ENCODE data around the gene LAIR2. TPM values are rescaled to one million over a fixed set of nuclear protein-coding genes. Genes with fewer than 3 reads are reported as not detected.

The LAIR2 gene
- total and polyA plus RNA-seq, 2 of the 13 experiments (the other 11 are each of a cell fraction or from before 2014, with no cell fraction given) = 1.3 to 1.9 TPM

DNA sequence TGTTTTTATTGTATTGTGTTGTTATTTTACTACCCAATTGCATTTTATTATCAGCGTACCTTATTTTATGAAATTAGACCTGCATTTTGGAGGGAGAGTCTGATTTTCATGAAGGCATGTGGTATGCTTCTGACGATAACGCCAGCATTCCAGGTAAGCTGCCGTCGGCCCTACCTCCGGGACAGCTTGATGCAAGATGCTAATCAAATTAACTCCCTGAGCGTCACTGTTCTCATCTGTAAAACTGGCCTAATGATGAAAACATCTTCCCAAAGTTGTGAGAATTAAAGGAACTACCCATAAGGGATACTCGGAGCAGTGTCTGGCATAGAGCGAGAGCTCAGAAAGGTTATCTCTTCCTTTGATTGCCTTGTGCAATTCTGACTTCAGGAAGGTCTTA lies 12.9 kb upstream of the LAIR2 start:
- Histone ChIP-seq H3K4me3 (replicated peaks in 1 of 3; ENCODE audit: insufficient read depth in 1 of 3, low read depth in 2 of 3, low read length in 3 of 3) (no peak overlapping the region), H3K9ac (ENCODE audit: insufficient read depth, low read depth, low read length) (no peak overlapping the region), H3K4me2 (ENCODE audit: low read depth, low read length) (no peak overlapping the region), H3K4me1 (ENCODE audit: insufficient read depth, low read length) (no peaks in the 10 kb centered on the region), H3K27me3 (ENCODE audit: control insufficient read depth in 1 of 2, insufficient read depth in 2 of 2, low read length in 2 of 2) (peaks cover 2 to 20% of the 10 kb centered on the region in 2 experiments; a peak in 4 of 5 replicates), H3K27ac (ENCODE audit: extremely low read length, insufficient read depth, low read length) (no peak overlapping the region), H3K79me2 (ENCODE audit: insufficient read depth, low read length) (no peaks in the 10 kb centered on the region), H3K36me3 (replicated peaks in 1 of 2; ENCODE audit: control insufficient read depth in 1 of 2, insufficient read depth in 2 of 2, low read length in 2 of 2) (no peaks in the 10 kb centered on the region), H4K20me1 (ENCODE audit: insufficient read depth, low read length) (no peaks in the 10 kb centered on the region), H2AFZ (ENCODE audit: low read length) (no peak overlapping the region), H3K9me3 (ENCODE audit: low read length) (no peaks in the 10 kb centered on the region)
- ChIA-PET CTCF (ENCODE audit: low intra/inter-chr PET ratio, low total read pairs) (no interaction called here), POLR2A (no interaction called here)
- intact Hi-C loops (cut with micrococcal nuclease; ENCODE audit: unreplicated experiment) (no loop called here), in situ Hi-C loops (cut with HindIII; ENCODE audit: extremely low pct_ligation_motif_present, low pct_unique_long_range_greater_than_20kb) (no loop called here)
- no peak for ATAC-seq
- DNase-seq (ENCODE audit: low spot score) = no peak
- no TSS peak for BruUV-seq (replicated peaks)
- no peak for FAIRE-seq
- TF ChIP-seq CCAR2 (optimal IDR thresholded peaks at IDR 0.05; ENCODE audit: low read depth, low read length) (no peak), CBFB (CRISPR knock-in tag; IDR thresholded peaks at IDR 0.05) (no peak), ZNF337 (CRISPR knock-in tag; IDR thresholded peaks at IDR 0.05; ENCODE audit: borderline replicate concordance, low read depth) (no peak), RCOR2 (CRISPR knock-in tag; IDR thresholded peaks at IDR 0.05) (no peak), NFYB (CRISPR knock-in tag; IDR thresholded peaks at IDR 0.05) (no peak), SALL2 (CRISPR knock-in tag; IDR thresholded peaks at IDR 0.05) (no peak), ZNF652 (CRISPR knock-in tag; IDR thresholded peaks at IDR 0.05; ENCODE audit: borderline replicate concordance, low read depth) (no peak)
- 15% methylated on average over 9 of the region's 9 CpGs for WGBS (ENCODE audit: low lambda C conversion rate)

DNA sequence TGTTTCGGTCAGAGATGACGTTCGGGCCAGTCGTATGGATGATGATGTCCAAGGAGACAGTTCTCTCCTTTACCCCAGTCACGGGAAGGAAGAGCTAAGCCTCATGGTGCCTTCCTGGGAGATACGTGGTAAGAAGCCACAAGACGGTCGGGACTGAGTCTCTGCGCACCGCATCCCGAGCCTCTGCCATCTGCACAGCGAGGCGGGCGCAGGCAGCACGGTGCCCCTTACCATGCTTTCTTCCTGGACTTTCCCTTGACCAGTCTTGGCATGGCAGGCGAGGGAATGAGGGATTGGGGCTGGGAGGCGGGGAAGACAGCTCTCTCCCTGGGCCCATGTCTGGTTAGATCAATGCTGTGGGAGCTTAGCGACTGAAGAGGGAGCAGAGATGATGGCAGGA lies 10.1 kb upstream of the LAIR2 start:
- WGBS (ENCODE audit: low lambda C conversion rate) = 48% methylated on average over 14 of the region's 18 CpGs
- ChIA-PET POLR2A (no interaction called here), CTCF (ENCODE audit: low intra/inter-chr PET ratio, low total read pairs) (no interaction called here)
- no TSS peak for BruUV-seq (replicated peaks)
- Histone ChIP-seq H3K4me3 (replicated peaks in 1 of 3; ENCODE audit: insufficient read depth in 1 of 3, low read depth in 2 of 3, low read length in 3 of 3) (no peak overlapping the region), H3K9ac (ENCODE audit: insufficient read depth, low read depth, low read length) (no peak overlapping the region), H4K20me1 (ENCODE audit: insufficient read depth, low read length) (no peaks in the 10 kb centered on the region), H3K36me3 (replicated peaks in 1 of 2; ENCODE audit: control insufficient read depth in 1 of 2, insufficient read depth in 2 of 2, low read length in 2 of 2) (no peaks in the 10 kb centered on the region), H3K79me2 (ENCODE audit: insufficient read depth, low read length) (no peaks in the 10 kb centered on the region), H3K27me3 (ENCODE audit: control insufficient read depth in 1 of 2, insufficient read depth in 2 of 2, low read length in 2 of 2) (peaks cover 2 to 20% of the 10 kb centered on the region in 2 experiments; a peak in 4 of 5 replicates), H2AFZ (ENCODE audit: low read length) (no peak overlapping the region), H3K27ac (ENCODE audit: extremely low read length, insufficient read depth, low read length) (no peak overlapping the region), H3K4me1 (ENCODE audit: insufficient read depth, low read length) (no peaks in the 10 kb centered on the region), H3K9me3 (ENCODE audit: low read length) (no peaks in the 10 kb centered on the region), H3K4me2 (ENCODE audit: low read depth, low read length) (no peak overlapping the region)
- ATAC-seq (no peak), DNase-seq (ENCODE audit: low spot score) (no peak), FAIRE-seq (no peak)
- in situ Hi-C loops (cut with HindIII; ENCODE audit: extremely low pct_ligation_motif_present, low pct_unique_long_range_greater_than_20kb) (no loop called here), intact Hi-C loops (cut with micrococcal nuclease; ENCODE audit: unreplicated experiment) (no loop called here)
- TF ChIP-seq, protein P1, sequence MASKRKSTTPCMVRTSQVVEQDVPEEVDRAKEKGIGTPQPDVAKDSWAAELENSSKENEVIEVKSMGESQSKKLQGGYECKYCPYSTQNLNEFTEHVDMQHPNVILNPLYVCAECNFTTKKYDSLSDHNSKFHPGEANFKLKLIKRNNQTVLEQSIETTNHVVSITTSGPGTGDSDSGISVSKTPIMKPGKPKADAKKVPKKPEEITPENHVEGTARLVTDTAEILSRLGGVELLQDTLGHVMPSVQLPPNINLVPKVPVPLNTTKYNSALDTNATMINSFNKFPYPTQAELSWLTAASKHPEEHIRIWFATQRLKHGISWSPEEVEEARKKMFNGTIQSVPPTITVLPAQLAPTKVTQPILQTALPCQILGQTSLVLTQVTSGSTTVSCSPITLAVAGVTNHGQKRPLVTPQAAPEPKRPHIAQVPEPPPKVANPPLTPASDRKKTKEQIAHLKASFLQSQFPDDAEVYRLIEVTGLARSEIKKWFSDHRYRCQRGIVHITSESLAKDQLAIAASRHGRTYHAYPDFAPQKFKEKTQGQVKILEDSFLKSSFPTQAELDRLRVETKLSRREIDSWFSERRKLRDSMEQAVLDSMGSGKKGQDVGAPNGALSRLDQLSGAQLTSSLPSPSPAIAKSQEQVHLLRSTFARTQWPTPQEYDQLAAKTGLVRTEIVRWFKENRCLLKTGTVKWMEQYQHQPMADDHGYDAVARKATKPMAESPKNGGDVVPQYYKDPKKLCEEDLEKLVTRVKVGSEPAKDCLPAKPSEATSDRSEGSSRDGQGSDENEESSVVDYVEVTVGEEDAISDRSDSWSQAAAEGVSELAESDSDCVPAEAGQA (IDR thresholded peaks at IDR 0.05; ENCODE audit: low read depth) = no peak
- TF ChIP-seq, protein P1 (CRISPR knock-in tag; IDR thresholded peaks at IDR 0.05; ENCODE audit: borderline replicate concordance) = no peak
- TF ChIP-seq, protein P2, sequence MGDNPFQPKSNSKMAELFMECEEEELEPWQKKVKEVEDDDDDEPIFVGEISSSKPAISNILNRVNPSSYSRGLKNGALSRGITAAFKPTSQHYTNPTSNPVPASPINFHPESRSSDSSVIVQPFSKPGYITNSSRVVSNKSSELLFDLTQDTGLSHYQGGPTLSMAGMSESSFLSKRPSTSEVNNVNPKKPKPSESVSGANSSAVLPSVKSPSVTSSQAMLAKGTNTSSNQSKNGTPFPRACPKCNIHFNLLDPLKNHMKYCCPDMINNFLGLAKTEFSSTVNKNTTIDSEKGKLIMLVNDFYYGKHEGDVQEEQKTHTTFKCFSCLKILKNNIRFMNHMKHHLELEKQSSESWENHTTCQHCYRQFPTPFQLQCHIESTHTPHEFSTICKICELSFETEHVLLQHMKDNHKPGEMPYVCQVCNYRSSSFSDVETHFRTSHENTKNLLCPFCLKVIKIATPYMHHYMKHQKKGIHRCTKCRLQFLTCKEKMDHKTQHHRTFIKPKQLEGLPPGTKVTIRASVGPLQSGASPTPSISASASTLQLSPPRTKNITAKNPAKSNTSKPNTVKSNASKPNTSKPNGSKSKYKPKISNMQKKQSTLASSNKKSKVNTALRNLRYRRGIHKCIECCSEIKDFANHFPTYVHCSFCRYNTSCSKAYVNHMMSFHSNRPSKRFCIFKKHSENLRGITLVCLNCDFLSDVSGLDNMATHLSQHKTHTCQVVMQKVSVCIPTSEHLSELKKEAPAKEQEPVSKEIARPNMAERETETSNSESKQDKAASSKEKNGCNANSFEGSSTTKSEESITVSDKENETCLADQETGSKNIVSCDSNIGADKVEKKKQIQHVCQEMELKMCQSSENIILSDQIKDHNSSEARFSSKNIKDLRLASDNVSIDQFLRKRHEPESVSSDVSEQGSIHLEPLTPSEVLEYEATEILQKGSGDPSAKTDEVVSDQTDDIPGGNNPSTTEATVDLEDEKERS (CRISPR knock-in tag; IDR thresholded peaks at IDR 0.05) = no peak
- TF ChIP-seq RFXAP (CRISPR knock-in tag; IDR thresholded peaks at IDR 0.05; ENCODE audit: borderline replicate concordance) = no peak
